GM13977 (cell line): ENCODE measurements around the gene DDX10.

ENCODE experiments used
- DNase-seq: peaks from one replicate; pipeline ENCODE4 v3.0.0; 2012; ENCODE audit warnings: low spot score
- CTCF ChIP-seq: IDR thresholded peaks from 2 replicates; pipeline ENCODE4 v1.5.1; 2012; ENCODE audit warnings: mild to moderate bottlenecking, control low read depth; ENCODE audit not compliant: insufficient read depth; ENCODE audit errors: extremely low read depth, missing control alignments
- in situ Hi-C: fragments of 300-500 bp; cut with MboI; formaldehyde crosslinking; loops from one replicate; pipeline ENCODE4 v1.12.0; 2022; ENCODE audit warnings: low sequenced_read_pairs, low pct_unique_long_range_greater_than_20kb, mixed read lengths, inconsistent platforms; ENCODE audit not compliant: unreplicated experiment

The DDX10 gene

GRCh38 chr11:108881131-108881530 is 216.3 kb downstream of the DDX10 start:
- in situ Hi-C loops: no loop called here
- no peak for DNase-seq
- TF ChIP-seq CTCF: no peak

- in situ Hi-C loops: no loop called here
- no peak for TF ChIP-seq CTCF
- DNase-seq: no peak
Measured at GRCh38 chr11:108882211-108882831, 217.5 kb downstream of the DDX10 start.

- no peak for TF ChIP-seq CTCF
- DNase-seq: no peak
- in situ Hi-C loops: no loop called here
Measured at GRCh38 chr11:108886005-108886659, 221.3 kb downstream of the DDX10 start.

- in situ Hi-C loops: no loop called here
- no peak for DNase-seq
- no peak for TF ChIP-seq CTCF
Measured at GRCh38 chr11:108886660-108887009, 221.8 kb downstream of the DDX10 start.

- in situ Hi-C loops: no loop called here
- DNase-seq: no peak
- no peak for TF ChIP-seq CTCF
Measured at GRCh38 chr11:108887436-108888238, 222.8 kb downstream of the DDX10 start.

GRCh38 chr11:108890482-108891105 is 225.7 kb downstream of the DDX10 start:
- in situ Hi-C loops: no loop called here
- DNase-seq: no peak
- TF ChIP-seq CTCF: no peak
